Calu3 (cell line): ENCODE measurements around the gene SELENOP. TPM values are rescaled to one million over a fixed set of nuclear protein-coding genes. Genes with fewer than 3 reads are reported as not detected.

Experiments used
- BruUV-seq: library from RNA; stranded (reverse); fragments of 400-500 nt; replicated peaks from 2 replicates; lab custom pipeline; 2021; lab: Mats Ljungman, UMichigan
- CTCF ChIA-PET: fragments of 300-600 bp; sonication (Branson Sonifier 250); formaldehyde crosslinking; loops from one replicate; lab custom pipeline; 2022; ENCODE audit warnings: antibody characterized with exemption; lab: Charles Lee
- DNase-seq: peaks from one replicate; pipeline ENCODE4 v3.0.0; 2022
- H3K27ac Mint-ChIP-seq: one replicate; pipeline ENCODE4 v1.8.0; 2022; ENCODE audit warnings: mixed read lengths; ENCODE audit not compliant: unreplicated experiment
- H3K27me3 Mint-ChIP-seq: one replicate; pipeline ENCODE4 v1.8.0; 2022; ENCODE audit warnings: mixed read lengths; ENCODE audit not compliant: unreplicated experiment
- H3K36me3 Mint-ChIP-seq: one replicate; pipeline ENCODE4 v1.8.0; 2022; ENCODE audit warnings: mild to moderate bottlenecking, moderate library complexity, mixed read lengths; ENCODE audit not compliant: insufficient read depth, unreplicated experiment
- H3K4me1 Mint-ChIP-seq: one replicate; pipeline ENCODE4 v1.8.0; 2022; ENCODE audit warnings: mild to moderate bottlenecking, low read depth, mixed read lengths; ENCODE audit not compliant: unreplicated experiment
- H3K4me3 Mint-ChIP-seq: one replicate; pipeline ENCODE4 v1.8.0; 2022; ENCODE audit warnings: mild to moderate bottlenecking, low read depth, moderate library complexity, mixed read lengths; ENCODE audit not compliant: unreplicated experiment
- H3K9me3 Mint-ChIP-seq: one replicate; pipeline ENCODE4 v1.8.0; 2022; ENCODE audit warnings: low read depth, mixed read lengths; ENCODE audit not compliant: unreplicated experiment
- CTCF ChIP-seq: fragments of 200-600 bp; IDR thresholded peaks from one replicate; pipeline ENCODE4 v1.8.0; 2022; ENCODE audit warnings: antibody characterized with exemption; ENCODE audit not compliant: unreplicated experiment
- intact Hi-C: fragments of 100-400 bp; cut with micrococcal nuclease; formaldehyde crosslinking; loops from one replicate; pipeline ENCODE4 v1.10.0; 2022; ENCODE audit not compliant: unreplicated experiment
- total RNA-seq: library from RNA; stranded (reverse); gene quantifications from 2 replicates; pipeline ENCODE4 v1.2.3, GENCODE V29; 2022

Gene SELENOP
- total RNA-seq, 1 experiment from 2014 or later, result 2.0 TPM

GRCh38 chr5:42826757-42827515 lies 15.2 kb upstream of the SELENOP start:
- intact Hi-C loops, result no loop called here
- no peak for DNase-seq
- Mint-ChIP-seq H3K27ac (no peak overlapping the region), H3K4me3 (no peak overlapping the region), H3K27me3 (no peaks in the 10 kb centered on the region), H3K36me3 (no peaks in the 10 kb centered on the region), H3K4me1 (peaks cover 19% of the 10 kb centered on the region), H3K9me3 (no peaks in the 10 kb centered on the region)
- no peak for TF ChIP-seq CTCF
- CTCF ChIA-PET, result no interaction called here
- no TSS peak for BruUV-seq

GRCh38 chr5:42825422-42826148 lies 13.9 kb upstream of the SELENOP start:
- Mint-ChIP-seq H3K27ac (no peak overlapping the region), H3K4me1 (peaks cover 19% of the 10 kb centered on the region), H3K4me3 (no peak overlapping the region), H3K27me3 (no peaks in the 10 kb centered on the region), H3K9me3 (no peaks in the 10 kb centered on the region), H3K36me3 (no peaks in the 10 kb centered on the region)
- no TSS peak for BruUV-seq
- DNase-seq, result no peak
- TF ChIP-seq CTCF, result no peak
- intact Hi-C loops, result no loop called here
- CTCF ChIA-PET, result no interaction called here

- Mint-ChIP-seq H3K36me3 (no peaks in the 10 kb centered on the region), H3K9me3 (peaks cover 4% of the 10 kb centered on the region), H3K27ac (no peak overlapping the region), H3K4me3 (no peak overlapping the region), H3K4me1 (peaks cover 19% of the 10 kb centered on the region), H3K27me3 (no peaks in the 10 kb centered on the region)
- no peak for TF ChIP-seq CTCF
- CTCF ChIA-PET, result no interaction called here
- no TSS peak for BruUV-seq
- DNase-seq, result no peak
- intact Hi-C loops, result no loop called here
Measured at GRCh38 chr5:42824347-42824976, 12.8 kb upstream of the SELENOP start.

GRCh38 chr5:42822548-42822947 lies 10.9 kb upstream of the SELENOP start:
- Mint-ChIP-seq H3K27me3 (no peaks in the 10 kb centered on the region), H3K9me3 (peaks cover 4% of the 10 kb centered on the region), H3K27ac (no peak overlapping the region), H3K4me3 (no peak overlapping the region), H3K4me1 (peaks cover 19% of the 10 kb centered on the region), H3K36me3 (no peaks in the 10 kb centered on the region)
- CTCF ChIA-PET, result interaction anchor here (0.6 kb wide), 1 partner anchor 349 kb away, joined by 4 read pairs; no protein-coding TSS in a partner anchor
- no TSS peak for BruUV-seq
- no peak for DNase-seq
- intact Hi-C loops, result no loop called here
- no peak for TF ChIP-seq CTCF
